T-helper 2 cell (primary cell): Measurements from ENCODE around the gene PTTG1.

ENCODE experiments used
- DNase-seq, 5 experiments: peaks; one replicate each; pipeline versions ENCODE4 v3.0.0 to v3.0.0-alpha.2; 2012 to 2022

The PTTG1 gene

DNA sequence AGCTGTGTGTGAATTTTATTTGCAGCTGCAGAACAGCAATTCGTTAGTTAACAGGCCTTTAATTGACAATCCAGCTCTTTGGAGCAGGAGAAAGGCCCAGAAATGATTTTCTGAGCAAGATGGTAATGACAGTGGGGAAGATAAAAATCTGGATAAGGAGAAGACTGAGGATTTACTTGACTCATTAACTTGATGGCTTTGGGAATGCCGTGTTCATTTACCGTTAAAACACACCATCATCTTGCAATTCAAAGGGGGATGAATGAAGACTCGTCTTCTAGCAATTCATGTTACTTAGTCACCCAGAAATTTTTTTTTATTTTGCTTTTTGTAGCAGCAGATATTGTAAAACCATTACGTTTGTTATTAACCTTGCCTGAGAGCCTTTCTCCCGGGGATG lies 52.0 kb downstream of the PTTG1 start:
- no peak for DNase-seq

DNA sequence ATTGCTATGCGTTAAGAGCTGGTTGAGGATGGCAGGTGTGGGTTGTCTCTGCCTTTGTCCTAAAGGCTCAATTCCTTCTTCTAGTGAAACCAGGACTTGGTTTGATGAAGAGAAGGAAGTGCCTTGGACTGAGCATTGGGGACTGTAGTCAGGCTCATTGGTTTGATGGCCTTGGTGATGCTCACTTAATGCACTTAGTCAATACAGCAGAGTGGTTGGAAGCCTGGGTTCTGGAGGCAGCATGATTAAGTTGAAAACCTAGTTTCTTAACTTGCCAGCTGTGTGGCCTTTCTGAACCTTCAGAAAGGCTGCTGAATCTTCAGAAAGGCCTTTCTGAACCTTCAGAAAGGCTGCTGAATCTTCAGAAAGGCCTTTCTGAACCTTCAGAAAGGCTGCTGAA lies 52.4 kb downstream of the PTTG1 start:
- DNase-seq, result peak in 1 of 5 experiments; percentile 34

- DNase-seq, result no peak
These were observed 54.3 kb downstream of the PTTG1 start for GRCh38 chr5:160475864-160476438.

DNA sequence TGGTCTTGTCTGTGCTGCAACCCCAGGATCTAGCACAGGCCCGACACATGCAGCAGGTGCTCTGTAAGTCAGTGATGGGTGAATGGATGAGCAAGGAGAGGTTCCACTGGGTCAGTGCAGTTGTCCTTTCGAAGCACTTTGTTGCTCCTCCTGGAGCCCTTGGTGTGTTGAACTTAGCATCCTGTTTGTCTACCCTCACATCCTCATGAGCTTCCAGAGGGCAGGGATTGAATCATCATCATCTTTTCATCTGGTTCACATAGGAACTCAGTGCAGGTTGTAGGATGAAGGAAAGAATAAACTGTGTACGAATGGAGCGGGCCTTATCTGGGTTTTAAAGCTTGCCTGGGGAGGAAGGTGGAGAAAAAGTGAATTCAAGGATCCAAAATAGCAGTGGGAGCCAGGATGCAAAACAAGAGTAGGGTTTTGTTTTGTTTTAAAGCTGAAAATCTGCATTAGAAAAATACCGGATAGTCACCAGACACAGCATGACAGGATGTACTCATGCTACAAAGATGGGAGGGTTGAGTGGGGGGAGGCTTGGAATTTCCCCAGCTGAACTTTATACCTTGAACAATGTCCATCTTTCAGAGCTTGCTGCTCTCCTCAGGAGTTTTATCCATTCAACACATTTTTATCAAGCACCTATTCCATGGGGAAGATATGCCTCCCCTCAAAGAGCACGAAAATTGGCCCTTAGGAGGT lies 55.8 kb downstream of the PTTG1 start:
- no peak for DNase-seq

- DNase-seq, result no peak
These were observed 56.5 kb downstream of the PTTG1 start for GRCh38 chr5:160478163-160478562.
